ENCODE data around the gene TMTC3.

TMTC3 gene

DNA sequence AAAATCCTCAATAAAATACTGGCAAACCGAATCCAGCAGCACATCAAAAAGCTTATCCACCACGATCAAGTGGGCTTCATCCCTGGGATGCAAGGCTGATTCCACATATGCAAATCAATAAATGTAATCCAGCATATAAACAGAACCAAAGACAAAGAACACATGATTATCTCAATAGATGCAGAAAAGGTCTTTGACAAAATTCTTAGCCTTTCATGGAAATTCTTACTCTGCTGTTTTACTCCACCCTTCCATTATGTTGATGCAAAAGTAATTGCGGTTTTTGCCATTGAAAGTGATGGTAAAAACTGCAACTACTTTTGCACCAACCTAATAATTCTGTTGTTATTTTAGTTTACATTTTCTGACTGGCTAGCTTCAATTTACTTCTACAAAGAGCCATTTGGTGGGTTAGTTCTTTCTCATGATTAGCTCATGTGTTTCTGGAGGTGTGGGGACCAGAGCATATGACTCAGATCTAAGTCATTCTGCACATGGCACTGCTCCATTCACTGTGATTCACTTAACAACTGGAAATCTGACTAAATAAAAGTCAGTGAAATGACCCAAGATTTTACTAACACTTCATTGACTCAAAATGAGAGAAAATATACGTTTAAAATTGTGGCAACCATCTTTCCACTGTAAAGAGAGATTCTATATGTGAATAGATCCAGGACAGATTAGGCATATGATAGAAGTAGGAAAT, 99.9 kb downstream of the TMTC3 start:
- no peak overlapping the region for H3K27ac ChIP-seq
- no peak for TF ChIP-seq CTCF (conservative IDR thresholded peaks at IDR 0.05)

DNA sequence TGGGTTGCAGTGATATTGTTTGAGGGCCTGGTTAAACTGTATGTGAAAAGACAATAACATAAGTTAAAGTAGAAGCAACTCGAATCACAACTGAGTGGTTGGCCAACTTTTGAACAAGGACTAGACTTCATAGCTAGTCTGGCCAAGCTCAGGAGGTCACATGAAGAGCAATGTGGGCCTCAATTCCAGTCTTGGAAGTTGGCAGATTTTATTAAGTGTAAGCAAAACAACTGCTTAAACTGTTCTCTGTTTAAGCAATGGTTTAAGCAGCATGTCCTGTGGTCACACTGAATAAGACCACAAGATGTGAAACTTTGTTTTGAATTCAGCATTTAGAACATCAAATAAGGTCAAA, 100.4 kb downstream of the TMTC3 start:
- no peak for TF ChIP-seq CTCF (conservative IDR thresholded peaks at IDR 0.05)
- no peak overlapping the region for H3K27ac ChIP-seq

GRCh38 chr12:88242939-88243338, 100.8 kb downstream of the TMTC3 start:
- no peak for TF ChIP-seq CTCF (conservative IDR thresholded peaks at IDR 0.05)
- H3K27ac ChIP-seq: no peak overlapping the region

GRCh38 chr12:88243982-88244381, 101.9 kb downstream of the TMTC3 start:
- H3K27ac ChIP-seq: no peak overlapping the region
- TF ChIP-seq CTCF (conservative IDR thresholded peaks at IDR 0.05): no peak

- H3K27ac ChIP-seq: no peak overlapping the region
- no peak for TF ChIP-seq CTCF (conservative IDR thresholded peaks at IDR 0.05)
Observed at GRCh38 chr12:88245905-88246304, 103.8 kb downstream of the TMTC3 start.

- TF ChIP-seq CTCF (conservative IDR thresholded peaks at IDR 0.05): no peak
- H3K27ac ChIP-seq: no peak overlapping the region
Observed at GRCh38 chr12:88247241-88247643, 105.1 kb downstream of the TMTC3 start.

DNA sequence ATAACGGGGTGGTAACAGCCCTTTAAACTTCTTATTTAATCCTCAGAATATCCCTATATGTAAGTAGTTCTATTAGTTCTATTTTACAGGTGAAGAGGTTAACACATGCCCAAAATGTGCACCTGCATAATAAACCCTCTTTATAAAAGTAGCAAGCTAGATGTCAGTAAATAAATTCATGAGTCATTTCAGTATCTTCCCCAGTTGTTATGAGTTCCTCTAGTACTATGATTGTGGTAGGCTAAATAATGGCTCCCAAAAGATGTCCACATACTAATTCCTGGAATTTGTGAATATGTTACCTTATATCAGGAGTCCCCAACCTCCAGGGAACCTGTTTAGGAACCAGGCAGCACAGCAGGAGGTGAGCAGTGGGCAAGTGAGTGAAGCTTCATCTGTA, 106.5 kb downstream of the TMTC3 start:
- H3K27ac ChIP-seq: no peak overlapping the region
- TF ChIP-seq CTCF (conservative IDR thresholded peaks at IDR 0.05): no peak

All from VCaP (cell line).